Ureter (tissue), 1 donor: ENCODE results near the gene CHAF1B. TPM values are rescaled to one million over a fixed set of nuclear protein-coding genes. Genes with fewer than 3 reads are reported as not detected.

ENCODE experiments used
- DNase-seq: peaks from one replicate; pipeline ENCODE4 v3.0.0-alpha.2; 2020; ENCODE audit warnings: low spot score
- total RNA-seq: library from RNA; stranded (reverse); gene quantifications from one replicate; pipeline ENCODE4 v1.2.4, GENCODE V29; 2023
- donor health status: DM: yes; HTN: yes; CAD: no.

Gene CHAF1B
- total RNA-seq, 1 donor from 2014 or later, result 2.4 TPM

DNA sequence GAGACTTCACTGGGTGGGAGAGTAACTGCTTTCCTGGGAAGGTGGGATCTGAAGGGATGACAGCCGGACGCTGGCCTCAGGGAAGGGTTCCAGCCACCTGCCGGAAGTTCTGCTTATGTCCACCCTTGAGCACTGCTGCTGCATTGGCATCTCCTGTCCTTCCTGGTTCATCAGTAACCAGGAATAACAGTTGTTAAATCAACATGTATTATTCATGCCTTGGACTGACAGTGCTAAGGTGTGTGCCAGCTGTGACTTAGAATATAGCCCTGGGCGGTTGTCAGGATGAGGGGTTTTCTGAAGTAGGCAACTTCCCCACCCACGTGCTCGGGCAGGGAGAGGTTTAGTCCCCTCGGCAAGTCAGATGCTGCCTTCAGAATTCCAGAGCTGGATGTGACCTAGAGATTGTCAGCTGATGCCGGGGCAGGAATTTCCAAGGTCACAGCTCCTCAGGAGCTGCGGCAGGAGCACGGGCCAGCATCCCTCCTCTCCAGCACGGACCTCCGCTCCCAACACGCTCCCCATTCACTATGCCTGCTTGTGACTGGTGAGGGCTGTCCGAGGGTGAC, 76.8 kb downstream of the CHAF1B start:
- DNase-seq, result no peak

DNA sequence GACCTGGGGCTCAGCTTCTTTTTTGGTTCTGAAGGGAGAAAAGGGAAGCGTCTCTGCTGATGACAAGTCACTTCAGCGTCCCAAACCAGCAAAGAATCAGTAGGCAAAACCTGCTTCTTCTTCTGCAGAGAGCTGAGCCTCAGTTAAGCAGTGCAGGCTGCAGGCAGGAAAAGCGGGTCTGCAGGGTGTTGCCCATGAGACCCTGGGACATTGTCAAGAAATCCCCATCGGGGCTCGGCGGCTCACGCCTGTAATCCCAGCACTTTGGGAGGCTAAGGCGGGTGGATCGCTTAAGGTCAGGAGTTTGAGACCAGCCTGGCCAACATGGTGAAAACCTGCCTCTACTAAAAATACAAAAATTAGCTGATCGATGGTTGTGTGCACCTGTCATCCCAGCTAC, 78.0 kb downstream of the CHAF1B start:
- DNase-seq, result no peak

DNA sequence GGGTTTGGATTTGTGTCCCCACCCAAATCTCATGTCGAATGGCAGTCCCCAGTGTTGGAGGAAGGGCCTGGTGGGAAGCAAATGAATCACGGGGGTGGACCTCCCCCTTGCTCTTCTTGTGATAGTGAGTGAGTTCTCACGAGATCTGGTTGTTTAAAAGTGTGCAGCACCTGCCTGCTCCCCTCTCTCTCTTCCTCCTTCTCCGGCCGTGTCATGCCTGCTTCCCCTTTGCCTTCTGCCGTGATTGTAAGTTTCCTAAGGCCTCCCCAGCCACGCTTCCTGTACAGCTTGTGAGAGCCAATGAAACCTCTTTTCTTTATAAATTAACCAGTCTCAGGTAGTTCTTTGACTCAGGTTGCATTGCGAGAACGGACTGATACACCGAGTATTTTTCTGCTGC, 78.8 kb downstream of the CHAF1B start:
- DNase-seq, result no peak

DNA sequence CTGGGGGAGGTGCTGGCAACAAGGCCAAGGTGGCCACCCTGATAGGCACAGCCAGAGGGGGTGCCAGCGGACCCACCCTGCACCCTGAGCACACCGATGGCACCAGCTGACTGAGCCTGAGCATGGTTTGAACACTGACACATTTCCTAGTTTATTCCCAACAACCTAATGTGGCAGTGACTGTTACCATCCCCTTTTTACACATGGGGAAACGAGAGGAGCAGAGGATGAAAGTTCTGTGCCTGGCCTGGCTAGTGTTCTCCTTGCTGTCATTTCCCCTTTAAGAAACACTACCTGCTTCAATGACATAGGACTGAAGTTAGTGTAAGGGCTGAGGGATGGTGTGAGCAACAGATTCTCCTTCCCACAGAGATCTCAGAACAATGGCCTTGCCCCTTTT, 79.4 kb downstream of the CHAF1B start:
- DNase-seq, result no peak

DNA sequence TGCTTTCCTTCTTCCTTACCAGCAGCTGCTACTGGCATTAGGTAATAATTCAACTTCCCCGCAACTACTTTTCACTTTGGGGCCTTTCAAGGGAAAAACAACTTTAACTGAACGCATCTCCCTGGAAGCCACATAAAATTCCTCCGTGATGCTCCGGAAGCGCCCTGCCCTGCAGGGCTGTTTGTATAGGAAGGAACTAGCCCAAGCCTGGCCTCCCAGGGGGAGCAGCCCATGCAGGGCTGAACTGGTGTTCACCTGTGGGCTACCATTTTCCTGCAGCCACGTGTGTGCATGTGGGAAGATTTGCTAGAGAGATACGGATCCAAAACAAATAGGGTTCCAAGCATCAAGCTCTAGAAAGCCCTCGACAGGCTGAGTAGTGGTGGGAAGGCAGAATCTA, 80.3 kb downstream of the CHAF1B start:
- DNase-seq, result no peak

DNA sequence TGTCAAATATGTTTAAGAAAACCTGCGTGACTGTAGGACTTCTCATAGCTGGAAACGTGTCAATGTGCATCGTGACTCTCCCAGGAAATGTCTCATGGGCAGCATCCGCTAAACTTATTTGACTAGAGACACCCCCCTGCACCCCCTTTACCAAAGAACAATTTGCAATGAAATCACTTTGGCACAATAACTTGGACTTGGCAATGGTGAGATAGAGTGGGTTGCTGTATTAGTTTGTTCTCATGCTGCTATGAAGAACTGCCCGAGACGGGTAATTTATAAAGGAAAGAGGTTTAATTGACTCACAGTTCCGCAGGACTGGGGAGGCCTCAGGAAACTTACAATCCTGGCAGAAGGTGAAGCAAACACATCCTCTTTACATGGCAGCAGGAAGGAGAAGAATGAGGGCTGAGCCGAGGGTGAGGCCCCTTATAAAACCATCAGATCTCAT, 80.9 kb downstream of the CHAF1B start:
- no peak for DNase-seq

Other genes with a start within 250 kb of the CHAF1B start
- gene DOP1B, start 228.6 kb upstream of the CHAF1B start, total RNA-seq, result 31.0 TPM
- gene MORC3, start 65.2 kb upstream of the CHAF1B start, total RNA-seq, result 59.3 TPM
- gene CLDN14, start 94.7 kb downstream of the CHAF1B start, total RNA-seq, result not detected